HepG2 (cell line): ENCODE results near the gene RAN. TPM values are rescaled to one million over a fixed set of nuclear protein-coding genes. Genes with fewer than 3 reads are reported as not detected.
A peak's percentile ranks its signal among the peaks of the same experiment; 100 is the strongest.

Experiments used
- ATF1 ChIP-seq: IDR thresholded peaks from 2 replicates; pipeline ENCODE4 v1.6.1; 2016; ENCODE audit warnings: mild to moderate bottlenecking, control low read depth
- ERF ChIP-seq: IDR thresholded peaks from 2 replicates; pipeline ENCODE4 v1.6.1; 2018; ENCODE audit warnings: missing biosample characterization, missing genetic modification reagents
- GABPA ChIP-seq, 2 experiments: IDR thresholded peaks; 2 replicates each; pipeline ENCODE4 v1.6.1; 2011 to 2016; ENCODE audit warnings: low read depth in 2 of 2, low read length in 1 of 2, missing biosample characterization in 1 of 2, missing genetic modification characterization in 1 of 2
- GATAD2A ChIP-seq: IDR thresholded peaks from 2 replicates; pipeline ENCODE4 v1.6.1; 2016
- HNF4G ChIP-seq, 2 experiments: sonication (generic) in 1 of 2; formaldehyde crosslinking in 1 of 2; IDR thresholded peaks; 2 replicates each; pipeline versions ENCODE4 v1.4.0 to v1.6.1; 2011 to 2020; ENCODE audit warnings: borderline replicate concordance in 2 of 2, low read depth in 2 of 2, mild to moderate bottlenecking in 2 of 2, low read length in 1 of 2, missing genetic modification reagents in 1 of 2, moderate library complexity in 1 of 2
- IRX3 ChIP-seq: sonication (generic); formaldehyde crosslinking; IDR thresholded peaks from 2 replicates; pipeline ENCODE4 v1.8.1; 2023; ENCODE audit warnings: mild to moderate bottlenecking, low read depth, missing genetic modification reagents, borderline replicate concordance
- MTERF4 ChIP-seq: sonication (generic); formaldehyde crosslinking; IDR thresholded peaks from 2 replicates; pipeline ENCODE4 v1.8.0; 2023; ENCODE audit warnings: mild to moderate bottlenecking, missing genetic modification reagents
- NAIF1 ChIP-seq: sonication (generic); formaldehyde crosslinking; IDR thresholded peaks from 2 replicates; pipeline ENCODE4 v1.5.0; 2020; ENCODE audit warnings: mild to moderate bottlenecking, missing genetic modification reagents, borderline replicate concordance
- PBX3 ChIP-seq: sonication (generic); formaldehyde crosslinking; IDR thresholded peaks from 2 replicates; pipeline ENCODE4 v1.8.1; 2023; ENCODE audit warnings: missing genetic modification reagents, inconsistent platforms, borderline replicate concordance
- ZBTB21 ChIP-seq: sonication (generic); formaldehyde crosslinking; IDR thresholded peaks from 2 replicates; pipeline ENCODE4 v1.4.0; 2020; ENCODE audit warnings: missing genetic modification reagents
- ZNF124 ChIP-seq: sonication (generic); formaldehyde crosslinking; IDR thresholded peaks from 2 replicates; pipeline ENCODE4 v1.4.0; 2020; ENCODE audit warnings: missing genetic modification reagents
- ZNF143 ChIP-seq: sonication (generic); formaldehyde crosslinking; IDR thresholded peaks from 2 replicates; pipeline ENCODE4 v1.4.0; 2020; ENCODE audit warnings: missing genetic modification reagents
- ZNF292 ChIP-seq: sonication (generic); formaldehyde crosslinking; IDR thresholded peaks from 2 replicates; pipeline ENCODE4 v1.8.1; 2022; ENCODE audit warnings: mild to moderate bottlenecking, low read depth, missing genetic modification reagents, borderline replicate concordance
- ZNF296 ChIP-seq: sonication (generic); formaldehyde crosslinking; conservative IDR thresholded peaks from 2 replicates; pipeline ENCODE4 v1.5.0; 2020; ENCODE audit warnings: mild to moderate bottlenecking, missing genetic modification reagents
- ZNF331 ChIP-seq: sonication (generic); formaldehyde crosslinking; IDR thresholded peaks from 2 replicates; pipeline ENCODE4 v1.4.0; 2020; ENCODE audit warnings: missing genetic modification reagents
- ZNF546 ChIP-seq: sonication (generic); formaldehyde crosslinking; conservative IDR thresholded peaks from 2 replicates; pipeline ENCODE4 v1.8.1; 2023; ENCODE audit warnings: mild to moderate bottlenecking, missing genetic modification reagents
- ZNF580 ChIP-seq: IDR thresholded peaks from 2 replicates; pipeline ENCODE4 v1.6.1; 2016; ENCODE audit warnings: low read depth, borderline replicate concordance
- ZNF788 ChIP-seq: sonication (generic); formaldehyde crosslinking; IDR thresholded peaks from 2 replicates; pipeline ENCODE4 v1.5.0; 2020; ENCODE audit warnings: mild to moderate bottlenecking, missing genetic modification reagents, borderline replicate concordance
- polyA plus RNA-seq, 8 experiments: library from polyadenylated mRNA; depleted of rRNA in 3 of 8; stranded (reverse) in 7 of 8; unstranded in 1 of 8; fragments of >200 nt; fragmentation: Illumina TruSeq in 4 of 8; extraction: Trizol in 4 of 8; gene quantifications; 2 replicates each; pipeline versions ENCODE4 v1.2.1 to v1.2.3, GENCODE V29; 2011 to 2016; ENCODE audit warnings: low read depth in 4 of 8, missing spikeins in 1 of 8, mixed read lengths in 1 of 8; ENCODE audit not compliant: insufficient read depth in 1 of 8
- total RNA-seq, 5 experiments: library from RNA; depleted of rRNA; stranded (reverse); fragments of >200 nt; fragmentation: Illumina TruSeq; extraction: Trizol; gene quantifications; 2 replicates each; pipeline ENCODE4 v1.2.3, GENCODE V29; 2016; ENCODE audit warnings: low read depth in 1 of 5
- TF ChIP-seq, protein P1 (sequence below): sonication (generic); formaldehyde crosslinking; IDR thresholded peaks from 2 replicates; pipeline ENCODE4 v1.4.0; 2020; ENCODE audit warnings: missing genetic modification reagents
- TF ChIP-seq, protein P2 (sequence below), 2 experiments: IDR thresholded peaks; 2 replicates each; pipeline ENCODE4 v1.6.1; 2011 to 2012; ENCODE audit warnings: low read length in 2 of 2, borderline replicate concordance in 1 of 2, low read depth in 1 of 2, mild to moderate bottlenecking in 1 of 2, moderate library complexity in 1 of 2

Gene RAN
- total and polyA plus RNA-seq, 2 of the 13 experiments (the other 11 are each of a cell fraction or from before 2014, with no cell fraction given): 1,335 to 1,630 TPM

DNA sequence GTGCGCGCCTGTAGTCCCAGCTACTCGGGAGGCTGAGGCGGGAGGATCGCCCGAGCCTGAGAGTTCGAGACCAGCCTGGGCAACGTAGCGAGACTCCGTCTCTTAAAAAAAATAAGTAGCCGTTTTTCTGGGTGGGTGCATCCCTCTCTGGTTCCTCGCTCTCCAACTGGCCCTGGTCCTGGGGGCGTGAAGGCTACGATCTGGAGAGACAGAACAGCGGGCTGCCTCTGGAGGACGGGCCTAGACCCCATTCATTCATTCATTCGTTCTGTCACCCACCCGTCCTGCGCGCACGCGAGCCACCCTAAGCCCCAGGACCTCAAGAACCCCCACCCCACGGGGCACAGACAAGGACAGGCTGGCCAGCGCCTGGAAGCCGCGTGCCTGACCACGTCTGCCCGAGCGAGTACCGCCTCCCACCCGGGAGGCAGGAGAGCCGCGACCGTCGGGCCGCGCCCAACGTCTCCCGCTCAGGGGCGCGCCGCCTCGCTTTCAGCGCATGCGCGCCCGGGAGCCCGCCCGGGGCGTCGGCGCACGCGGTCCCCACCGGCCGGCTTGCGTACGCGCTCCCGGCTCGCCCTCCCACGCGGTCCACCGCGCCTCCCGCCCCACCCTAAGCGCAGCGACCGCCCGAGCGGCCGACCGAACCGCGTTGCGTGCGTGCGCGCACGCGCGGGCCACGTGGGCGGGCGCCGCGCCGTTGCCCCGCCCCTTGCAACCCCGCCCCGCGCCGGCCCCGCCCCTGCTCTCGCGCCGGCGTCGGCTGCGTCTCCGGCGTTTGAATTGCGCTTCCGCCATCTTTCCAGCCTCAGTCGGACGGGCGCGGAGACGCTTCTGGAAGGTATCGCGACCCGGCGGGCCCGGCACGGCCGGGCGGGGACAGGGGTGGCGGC lies at the start of gene RAN (continued):
- no peak for TF ChIP-seq GABPA (IDR thresholded peaks at IDR 0.05; ENCODE audit: low read depth, low read length)
- TF ChIP-seq GABPA (CRISPR knock-in tag; IDR thresholded peaks at IDR 0.05; ENCODE audit: low read depth): no peak
- no peak for TF ChIP-seq ZBTB21
- peak; percentile 49; the same call in 1 of the 2 replicates for TF ChIP-seq MTERF4
- TF ChIP-seq ZNF331 (CRISPR knock-in tag): peak; percentile 9; the same call in 1 of the 2 replicates
- TF ChIP-seq PBX3: no peak; the same call in 1 of the 2 replicates
- TF ChIP-seq, protein P1, sequence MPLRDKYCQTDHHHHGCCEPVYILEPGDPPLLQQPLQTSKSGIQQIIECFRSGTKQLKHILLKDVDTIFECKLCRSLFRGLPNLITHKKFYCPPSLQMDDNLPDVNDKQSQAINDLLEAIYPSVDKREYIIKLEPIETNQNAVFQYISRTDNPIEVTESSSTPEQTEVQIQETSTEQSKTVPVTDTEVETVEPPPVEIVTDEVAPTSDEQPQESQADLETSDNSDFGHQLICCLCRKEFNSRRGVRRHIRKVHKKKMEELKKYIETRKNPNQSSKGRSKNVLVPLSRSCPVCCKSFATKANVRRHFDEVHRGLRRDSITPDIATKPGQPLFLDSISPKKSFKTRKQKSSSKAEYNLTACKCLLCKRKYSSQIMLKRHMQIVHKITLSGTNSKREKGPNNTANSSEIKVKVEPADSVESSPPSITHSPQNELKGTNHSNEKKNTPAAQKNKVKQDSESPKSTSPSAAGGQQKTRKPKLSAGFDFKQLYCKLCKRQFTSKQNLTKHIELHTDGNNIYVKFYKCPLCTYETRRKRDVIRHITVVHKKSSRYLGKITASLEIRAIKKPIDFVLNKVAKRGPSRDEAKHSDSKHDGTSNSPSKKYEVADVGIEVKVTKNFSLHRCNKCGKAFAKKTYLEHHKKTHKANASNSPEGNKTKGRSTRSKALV (CRISPR knock-in tag): no peak
- no peak for TF ChIP-seq ZNF546 (CRISPR knock-in tag)
- no peak; the same call in 1 of the 2 replicates for TF ChIP-seq ERF (CRISPR knock-in tag)
- no peak for TF ChIP-seq ZNF296 (CRISPR knock-in tag)
- no peak for TF ChIP-seq NAIF1
- TF ChIP-seq ZNF292: no peak
- TF ChIP-seq ZNF143 (CRISPR knock-in tag): no peak
- TF ChIP-seq ZNF124 (CRISPR knock-in tag): no peak
- no peak for TF ChIP-seq ZNF580 (CRISPR knock-in tag)
- TF ChIP-seq IRX3 (CRISPR knock-in tag): no peak
- TF ChIP-seq GATAD2A: no peak
- no peak for TF ChIP-seq HNF4G (IDR thresholded peaks at IDR 0.05; ENCODE audit: borderline replicate concordance, low read depth, low read length)
- TF ChIP-seq HNF4G (CRISPR knock-in tag; IDR thresholded peaks at IDR 0.05; ENCODE audit: borderline replicate concordance, low read depth): 0 out of 2 replicates have a peak, but pooled peaks have one; percentile 12
- 0 out of 2 replicates have a peak, but pooled peaks have one; percentile 25 for TF ChIP-seq ZNF788 (CRISPR knock-in tag)
- no peak for TF ChIP-seq ATF1 (CRISPR knock-in tag)
- TF ChIP-seq, protein P2, sequence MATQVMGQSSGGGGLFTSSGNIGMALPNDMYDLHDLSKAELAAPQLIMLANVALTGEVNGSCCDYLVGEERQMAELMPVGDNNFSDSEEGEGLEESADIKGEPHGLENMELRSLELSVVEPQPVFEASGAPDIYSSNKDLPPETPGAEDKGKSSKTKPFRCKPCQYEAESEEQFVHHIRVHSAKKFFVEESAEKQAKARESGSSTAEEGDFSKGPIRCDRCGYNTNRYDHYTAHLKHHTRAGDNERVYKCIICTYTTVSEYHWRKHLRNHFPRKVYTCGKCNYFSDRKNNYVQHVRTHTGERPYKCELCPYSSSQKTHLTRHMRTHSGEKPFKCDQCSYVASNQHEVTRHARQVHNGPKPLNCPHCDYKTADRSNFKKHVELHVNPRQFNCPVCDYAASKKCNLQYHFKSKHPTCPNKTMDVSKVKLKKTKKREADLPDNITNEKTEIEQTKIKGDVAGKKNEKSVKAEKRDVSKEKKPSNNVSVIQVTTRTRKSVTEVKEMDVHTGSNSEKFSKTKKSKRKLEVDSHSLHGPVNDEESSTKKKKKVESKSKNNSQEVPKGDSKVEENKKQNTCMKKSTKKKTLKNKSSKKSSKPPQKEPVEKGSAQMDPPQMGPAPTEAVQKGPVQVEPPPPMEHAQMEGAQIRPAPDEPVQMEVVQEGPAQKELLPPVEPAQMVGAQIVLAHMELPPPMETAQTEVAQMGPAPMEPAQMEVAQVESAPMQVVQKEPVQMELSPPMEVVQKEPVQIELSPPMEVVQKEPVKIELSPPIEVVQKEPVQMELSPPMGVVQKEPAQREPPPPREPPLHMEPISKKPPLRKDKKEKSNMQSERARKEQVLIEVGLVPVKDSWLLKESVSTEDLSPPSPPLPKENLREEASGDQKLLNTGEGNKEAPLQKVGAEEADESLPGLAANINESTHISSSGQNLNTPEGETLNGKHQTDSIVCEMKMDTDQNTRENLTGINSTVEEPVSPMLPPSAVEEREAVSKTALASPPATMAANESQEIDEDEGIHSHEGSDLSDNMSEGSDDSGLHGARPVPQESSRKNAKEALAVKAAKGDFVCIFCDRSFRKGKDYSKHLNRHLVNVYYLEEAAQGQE (IDR thresholded peaks at IDR 0.05; ENCODE audit: borderline replicate concordance in 1 of 2, low read depth in 1 of 2, low read length in 2 of 2): no peak
